ENCODE measurements around the gene CPVL. TPM values are rescaled to one million over a fixed set of nuclear protein-coding genes. Genes with fewer than 3 reads are reported as not detected.

Gene CPVL
- total and polyA plus RNA-seq, 4 donors, result 16.6 to 34.8 (median 17.6) TPM

DNA sequence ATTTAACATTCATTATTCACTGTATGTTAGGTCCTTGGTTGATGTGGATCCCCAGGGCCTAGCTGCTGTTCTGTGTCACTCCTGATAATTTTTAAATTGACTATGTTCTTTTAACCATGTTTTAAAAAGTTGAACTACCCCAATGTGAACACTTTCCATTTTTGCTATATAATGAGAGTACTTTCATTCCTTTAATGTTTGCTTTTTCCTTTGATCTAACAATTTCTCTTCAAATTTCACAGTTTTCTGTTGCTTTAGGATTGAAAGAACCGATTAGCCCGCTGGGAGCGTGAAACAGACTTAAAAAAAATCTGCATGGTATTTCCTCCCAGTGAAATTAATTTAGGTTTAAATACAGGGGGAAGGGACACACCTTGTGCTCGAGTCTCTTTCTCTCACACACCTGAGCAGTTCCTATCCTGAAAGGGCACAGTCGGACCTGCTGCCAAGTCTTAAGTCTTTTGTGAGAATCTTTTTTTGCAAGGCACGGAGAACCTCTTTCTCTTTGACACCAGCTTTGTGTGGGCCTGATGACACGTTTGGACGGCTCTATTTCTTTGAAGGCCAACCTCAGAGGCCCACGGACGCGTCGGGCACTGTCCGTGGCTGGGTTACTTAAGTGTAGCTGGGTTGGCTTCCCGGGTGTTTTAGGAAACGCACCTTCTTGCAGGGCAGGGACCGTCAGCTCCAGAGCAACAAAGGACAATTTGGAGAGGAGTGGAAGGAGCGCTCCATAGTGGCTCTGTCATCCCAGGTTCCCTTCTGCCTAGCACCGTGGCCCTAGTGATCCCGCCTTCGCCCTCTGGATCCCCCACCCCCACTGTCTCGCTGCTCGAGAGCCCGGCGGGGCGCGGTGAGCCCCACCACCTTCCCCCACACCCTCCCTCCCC lies 47.2 kb upstream of the CPVL start:
- Histone ChIP-seq H3K4me1 (ENCODE audit: control insufficient read depth in 5 of 5, insufficient read depth in 5 of 5, low read length in 5 of 5) (peaks cover 0 to 11% (median 6%) of the 10 kb centered on the region in 5 donors), H3K9me3 (ENCODE audit: control insufficient read depth in 4 of 4, insufficient read depth in 3 of 4, low read length in 3 of 4) (no peaks in the 10 kb centered on the region), H3K9ac (ENCODE audit: insufficient read depth in 1 of 2, low read length in 2 of 2) (no peak overlapping the region), H3K36me3 (ENCODE audit: control insufficient read depth in 4 of 4, insufficient read depth in 4 of 4, low read length in 4 of 4) (no peaks in the 10 kb centered on the region), H3K27me3 (ENCODE audit: control insufficient read depth in 3 of 3, insufficient read depth in 3 of 3, low read length in 2 of 3) (peaks cover 0 to 73% (median 33%) of the 10 kb centered on the region in 3 donors), H3K27ac (ENCODE audit: low read depth in 1 of 2, low read length in 1 of 2) (no peak overlapping the region), H3K4me3 (no peak overlapping the region)
- TF ChIP-seq CTCF (IDR thresholded peaks at IDR 0.05; ENCODE audit: control extremely low read depth, extremely low read depth), result no peak
- ATAC-seq (ENCODE audit: insufficient read depth, low FRiP score) (no peak), DNase-seq (peak in 2 of 3 donors; percentile 5 to 24)
- WGBS, 2 donors, result 45 to 64% methylated on average over 20 to 26 of the region's 26 CpGs

DNA sequence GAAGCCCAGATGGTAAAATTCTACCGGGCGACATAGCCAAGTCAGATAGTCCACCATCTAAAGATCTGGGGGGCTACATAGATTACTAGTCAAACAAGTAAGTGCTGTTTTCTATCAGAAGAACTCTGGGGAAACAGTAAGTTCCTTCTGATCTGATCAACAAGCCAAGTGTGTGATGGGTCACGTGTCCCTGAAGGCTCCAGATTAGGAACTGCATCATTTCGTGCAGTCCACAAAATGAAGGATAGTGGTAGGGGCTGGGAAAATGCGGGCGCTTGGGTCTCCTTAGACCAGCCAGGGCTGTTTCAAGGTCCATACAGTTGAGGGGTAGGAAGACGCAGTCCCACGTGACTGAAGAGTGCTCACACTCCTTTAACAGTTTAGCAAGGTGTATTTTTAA lies 46.5 kb upstream of the CPVL start:
- ATAC-seq (ENCODE audit: insufficient read depth, low FRiP score) (no peak), DNase-seq (no peak)
- WGBS, 2 donors, result 94% methylated on average over 8 of the region's 8 CpGs
- Histone ChIP-seq H3K4me1 (ENCODE audit: control insufficient read depth in 5 of 5, insufficient read depth in 5 of 5, low read length in 5 of 5) (peaks cover 0 to 11% (median 6%) of the 10 kb centered on the region in 5 donors), H3K27me3 (ENCODE audit: control insufficient read depth in 3 of 3, insufficient read depth in 3 of 3, low read length in 2 of 3) (peaks cover 0 to 71% (median 32%) of the 10 kb centered on the region in 3 donors), H3K9me3 (ENCODE audit: control insufficient read depth in 4 of 4, insufficient read depth in 3 of 4, low read length in 3 of 4) (no peaks in the 10 kb centered on the region), H3K9ac (ENCODE audit: insufficient read depth in 1 of 2, low read length in 2 of 2) (no peak overlapping the region), H3K4me3 (no peak overlapping the region), H3K27ac (ENCODE audit: low read depth in 1 of 2, low read length in 1 of 2) (no peak overlapping the region), H3K36me3 (ENCODE audit: control insufficient read depth in 4 of 4, insufficient read depth in 4 of 4, low read length in 4 of 4) (no peaks in the 10 kb centered on the region)
- no peak for TF ChIP-seq CTCF (IDR thresholded peaks at IDR 0.05; ENCODE audit: control extremely low read depth, extremely low read depth)

DNA sequence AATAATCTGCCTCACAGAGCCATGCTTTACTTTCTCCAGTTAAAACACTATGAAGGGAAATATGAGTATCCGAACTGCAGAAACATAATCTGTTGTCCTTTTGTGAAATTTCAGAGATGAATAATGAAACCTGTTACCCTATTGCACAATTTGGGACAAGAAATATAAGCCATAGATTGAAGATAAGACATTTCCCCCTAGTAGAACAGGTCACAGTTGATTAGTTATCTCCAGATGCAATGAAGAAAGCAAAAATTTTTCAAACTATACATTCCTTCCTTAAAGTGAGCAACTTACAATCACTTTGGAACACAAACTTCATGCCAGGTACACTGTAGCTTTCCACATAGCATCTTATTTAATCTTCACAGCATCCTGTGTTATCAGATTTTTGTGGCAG lies 46.0 kb upstream of the CPVL start:
- ATAC-seq (ENCODE audit: insufficient read depth, low FRiP score) (no peak), DNase-seq (no peak)
- peaks cover 0 to 66% (median 31%) of the 10 kb centered on the region in 3 donors for H3K27me3 ChIP-seq (ENCODE audit: control insufficient read depth in 3 of 3, insufficient read depth in 3 of 3, low read length in 2 of 3)
- peaks cover 0 to 11% (median 6%) of the 10 kb centered on the region in 5 donors for H3K4me1 ChIP-seq (ENCODE audit: control insufficient read depth in 5 of 5, insufficient read depth in 5 of 5, low read length in 5 of 5)
- TF ChIP-seq CTCF (IDR thresholded peaks at IDR 0.05; ENCODE audit: control extremely low read depth, extremely low read depth), result no peak
- H3K4me3 ChIP-seq, result no peak overlapping the region
- 46 to 77% methylated on average over 1 of the region's 1 CpG for WGBS, 2 donors
- H3K36me3 ChIP-seq (ENCODE audit: control insufficient read depth in 4 of 4, insufficient read depth in 4 of 4, low read length in 4 of 4), result no peaks in the 10 kb centered on the region
- H3K9ac ChIP-seq (ENCODE audit: insufficient read depth in 1 of 2, low read length in 2 of 2), result no peak overlapping the region
- H3K9me3 ChIP-seq (ENCODE audit: control insufficient read depth in 4 of 4, insufficient read depth in 3 of 4, low read length in 3 of 4), result no peaks in the 10 kb centered on the region
- no peak overlapping the region for H3K27ac ChIP-seq (ENCODE audit: low read depth in 1 of 2, low read length in 1 of 2)

All from lung (tissue), 12 donors.